WTC11 (cell line): ENCODE results near the gene BTN3A1.

Source experiments
- CBFB ChIP-seq: sonication (generic); formaldehyde crosslinking; IDR thresholded peaks from 2 replicates; pipeline ENCODE4 v1.8.1; 2022; ENCODE audit warnings: mild to moderate bottlenecking, low read depth, missing genetic modification reagents
- CTCF ChIP-seq: fragments of 200-600 bp; IDR thresholded peaks from 2 replicates; pipeline ENCODE4 v1.8.0; 2022; ENCODE audit warnings: antibody characterized with exemption
- HMGXB4 ChIP-seq: sonication (generic); formaldehyde crosslinking; IDR thresholded peaks from 2 replicates; pipeline ENCODE4 v1.8.1; 2023; ENCODE audit warnings: mild to moderate bottlenecking, moderate library complexity, missing genetic modification reagents
- KAT7 ChIP-seq: sonication (generic); formaldehyde crosslinking; IDR thresholded peaks from 2 replicates; pipeline ENCODE4 v1.8.1; 2023; ENCODE audit warnings: missing genetic modification reagents, mild to moderate bottlenecking, borderline replicate concordance
- NR2C2 ChIP-seq: sonication (generic); formaldehyde crosslinking; IDR thresholded peaks from 2 replicates; pipeline ENCODE4 v1.8.0; 2022; ENCODE audit warnings: mild to moderate bottlenecking, missing genetic modification reagents
- PRDM15 ChIP-seq: sonication (generic); formaldehyde crosslinking; IDR thresholded peaks from 2 replicates; pipeline ENCODE4 v1.8.0; 2022; ENCODE audit warnings: missing genetic modification reagents
- PRRX2 ChIP-seq: fragments of 250-450 bp; sonication (Bioruptor Pico); IDR thresholded peaks from 2 replicates; pipeline ENCODE4 v1.8.0; 2021; ENCODE audit warnings: mild to moderate bottlenecking
- RELA ChIP-seq: sonication (generic); formaldehyde crosslinking; IDR thresholded peaks from 2 replicates; pipeline ENCODE4 v1.8.1; 2022; ENCODE audit warnings: missing genetic modification reagents, mild to moderate bottlenecking, borderline replicate concordance
- TEAD4 ChIP-seq: sonication (generic); formaldehyde crosslinking; IDR thresholded peaks from 2 replicates; pipeline ENCODE4 v1.8.0; 2022; ENCODE audit warnings: mild to moderate bottlenecking, missing genetic modification reagents
- ZNF138 ChIP-seq: sonication (generic); formaldehyde crosslinking; conservative IDR thresholded peaks from 2 replicates; pipeline ENCODE4 v1.8.1; 2022; ENCODE audit warnings: mild to moderate bottlenecking, moderate library complexity, missing genetic modification reagents
- ZNF263 ChIP-seq: sonication (generic); formaldehyde crosslinking; IDR thresholded peaks from 2 replicates; pipeline ENCODE4 v1.8.1; 2022; ENCODE audit warnings: low read depth, mild to moderate bottlenecking, moderate library complexity, missing genetic modification reagents
- ZNF317 ChIP-seq: sonication (generic); formaldehyde crosslinking; IDR thresholded peaks from 2 replicates; pipeline ENCODE4 v1.8.1; 2023; ENCODE audit warnings: low read depth, mild to moderate bottlenecking, moderate library complexity, missing genetic modification reagents, borderline replicate concordance
- ZNF416 ChIP-seq: fragments of 250-450 bp; sonication (Bioruptor Pico); IDR thresholded peaks from 2 replicates; pipeline ENCODE4 v1.9.0; 2021; ENCODE audit warnings: mild to moderate bottlenecking, inconsistent platforms
- TF ChIP-seq, protein P1 (sequence below): sonication (generic); formaldehyde crosslinking; IDR thresholded peaks from 2 replicates; pipeline ENCODE4 v1.8.1; 2023; ENCODE audit warnings: mild to moderate bottlenecking, missing genetic modification reagents, moderate library complexity

- TF ChIP-seq CTCF = no peak
- TF ChIP-seq, protein P1, sequence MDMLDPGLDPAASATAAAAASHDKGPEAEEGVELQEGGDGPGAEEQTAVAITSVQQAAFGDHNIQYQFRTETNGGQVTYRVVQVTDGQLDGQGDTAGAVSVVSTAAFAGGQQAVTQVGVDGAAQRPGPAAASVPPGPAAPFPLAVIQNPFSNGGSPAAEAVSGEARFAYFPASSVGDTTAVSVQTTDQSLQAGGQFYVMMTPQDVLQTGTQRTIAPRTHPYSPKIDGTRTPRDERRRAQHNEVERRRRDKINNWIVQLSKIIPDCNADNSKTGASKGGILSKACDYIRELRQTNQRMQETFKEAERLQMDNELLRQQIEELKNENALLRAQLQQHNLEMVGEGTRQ = no peak
- no peak for TF ChIP-seq ZNF263 (CRISPR knock-in tag)
- no peak for TF ChIP-seq HMGXB4 (CRISPR knock-in tag)
- no peak for TF ChIP-seq ZNF317
- no peak for TF ChIP-seq KAT7 (CRISPR knock-in tag)
- no peak for TF ChIP-seq ZNF416 (CRISPR knock-in tag)
- TF ChIP-seq PRRX2 (CRISPR knock-in tag) = no peak
- TF ChIP-seq ZNF138 (CRISPR knock-in tag) = no peak
- no peak for TF ChIP-seq RELA (CRISPR knock-in tag)
- no peak for TF ChIP-seq TEAD4 (CRISPR knock-in tag)
- no peak for TF ChIP-seq PRDM15 (CRISPR knock-in tag)
- no peak for TF ChIP-seq CBFB (CRISPR knock-in tag)
- no peak for TF ChIP-seq NR2C2 (CRISPR knock-in tag)
Observed at GRCh38 chr6:26379292-26379691, 22.8 kb upstream of the BTN3A1 start.
